ENCODE results near the gene PPP2R5C. TPM values are rescaled to one million over a fixed set of nuclear protein-coding genes. Genes with fewer than 3 reads are reported as not detected.

PPP2R5C gene
- total and polyA plus RNA-seq, 9 of the 15 experiments (the other 6 are each of a cell fraction or from before 2014, with no cell fraction given) = 284 to 617 (median 395) TPM

- no peak for TF ChIP-seq ESRRA (IDR thresholded peaks at IDR 0.05; ENCODE audit: borderline replicate concordance, low read depth)
- no peak for TF ChIP-seq ZNF398 (CRISPR knock-in tag; IDR thresholded peaks at IDR 0.05)
- no peak for TF ChIP-seq ELF2 (CRISPR knock-in tag; IDR thresholded peaks at IDR 0.05)
- no peak for TF ChIP-seq SMAD4 (CRISPR knock-in tag; conservative IDR thresholded peaks at IDR 0.05)
These were observed 115.0 kb downstream of the PPP2R5C start (continued) for GRCh38 chr14:101876555-101876938.

- peaks cover 81% of the 10 kb centered on the region for H3K79me2 ChIP-seq (ENCODE audit: control insufficient read depth, insufficient read depth, low read length)
These were observed 116.3 kb downstream of the PPP2R5C start for GRCh38 chr14:101877766-101878165.

More at GRCh38 chr14:101877766-101878165, 116.3 kb downstream of the PPP2R5C start:
- H3K4me2 ChIP-seq (ENCODE audit: insufficient read depth, low read length) = no peak overlapping the region
- H3K36me3 ChIP-seq (ENCODE audit: control insufficient read depth, insufficient read depth, low read length) = peaks cover 65% of the 10 kb centered on the region
- no TSS peak for BruUV-seq (replicated peaks)
- POLR2A ChIA-PET = no interaction called here
- no peak overlapping the region for H3K9ac ChIP-seq (ENCODE audit: insufficient read depth in 1 of 2, low read depth in 2 of 2, low read length in 2 of 2)
- no peaks in the 10 kb centered on the region for H3K9me3 ChIP-seq (replicated peaks; ENCODE audit: control insufficient read depth, insufficient read depth, low read depth, low read length)
- CTCF ChIA-PET (ENCODE audit: low intra/inter-chr PET ratio) = no interaction called here
- H3K4me3 ChIP-seq = no peak overlapping the region
- no peaks in the 10 kb centered on the region for H4K20me1 ChIP-seq (replicated peaks; ENCODE audit: control insufficient read depth, insufficient read depth, low read length)
- no peaks in the 10 kb centered on the region for H3K27me3 ChIP-seq (ENCODE audit: control insufficient read depth in 2 of 2, insufficient read depth in 2 of 2, low read length in 2 of 2)
- no peak overlapping the region for H2AFZ ChIP-seq (ENCODE audit: low read depth, low read length)
- H3K27ac ChIP-seq (ENCODE audit: extremely low read depth, low read depth, low read length) = no peak overlapping the region
- WGBS (ENCODE audit: insufficient coverage, low coverage, missing lambda C conversion rate) = 81% methylated on average over 7 of the region's 7 CpGs
- intact Hi-C loops (cut with micrococcal nuclease) (no loop called here), in situ Hi-C loops (cut with MboI) (no loop called here)
- no peaks in the 10 kb centered on the region for H3K9me1 ChIP-seq (ENCODE audit: control insufficient read depth, insufficient read depth, low read length)
- ATAC-seq (no peak), DNase-seq (ENCODE audit: extremely low read depth in 1 of 4, low spot score in 3 of 4) (no peak), FAIRE-seq (no peak)
- TF ChIP-seq HNRNPH1 (optimal IDR thresholded peaks at IDR 0.05; ENCODE audit: low read depth, low read length) (no peak), ATF3 (IDR thresholded peaks at IDR 0.05) (no peak), ATF3 (CRISPR knock-in tag; conservative IDR thresholded peaks at IDR 0.05) (no peak), PURB (CRISPR knock-in tag; IDR thresholded peaks at IDR 0.05; ENCODE audit: low read depth) (no peak)
- H3K4me1 ChIP-seq (replicated peaks in 1 of 2; ENCODE audit: control insufficient read depth in 2 of 2, insufficient read depth in 2 of 2, low read length in 2 of 2) = peaks cover 6 to 21% of the 10 kb centered on the region in 2 experiments; a peak in 3 of 5 replicates
